HFFc6 (cell line): Measurements from ENCODE around the gene LMBR1L. TPM values are rescaled to one million over a fixed set of nuclear protein-coding genes. Genes with fewer than 3 reads are reported as not detected.
A peak's percentile ranks its signal among the peaks of the same experiment; 100 is the strongest.
"Not testable (repeated sequence)": the region's sequence is repeated elsewhere in the genome, so short reads cannot be mapped to it uniquely, and the experiment has no call there.

Experiments used
- DNase-seq: peaks from one replicate; pipeline ENCODE4 v3.0.0-alpha.2; 2018
- H3K27ac Mint-ChIP-seq: 2 replicates; pipeline ENCODE4 v1.8.0; 2020; ENCODE audit warnings: mild to moderate bottlenecking, mixed read lengths
- H3K27me3 Mint-ChIP-seq: 2 replicates; pipeline ENCODE4 v1.8.0; 2021; ENCODE audit warnings: mild to moderate bottlenecking, moderate library complexity, mixed read lengths; ENCODE audit not compliant: insufficient read depth
- H3K36me3 Mint-ChIP-seq: 2 replicates; pipeline ENCODE4 v1.8.0; 2021; ENCODE audit warnings: low read depth, mixed read lengths
- H3K4me1 Mint-ChIP-seq: 2 replicates; pipeline ENCODE4 v1.8.0; 2020; ENCODE audit warnings: low read depth, mixed read lengths
- H3K4me3 Mint-ChIP-seq: 2 replicates; pipeline ENCODE4 v1.8.0; 2020; ENCODE audit warnings: mild to moderate bottlenecking, moderate library complexity, mixed read lengths
- H3K9me3 Mint-ChIP-seq: 2 replicates; pipeline ENCODE4 v1.8.0; 2020; ENCODE audit warnings: mild to moderate bottlenecking, mixed read lengths
- total RNA-seq, 6 experiments: library from RNA; stranded (reverse); fragmentation: NEBNext Ultra II Directional; extraction: Animal tissue kit (Norgen Biotek cat#: 25700); gene quantifications; 2 replicates in 1 of 6; 3 replicates in 5 of 6; pipeline ENCODE4 v1.2.3, GENCODE V29; 2021
- TF ChIP-seq, protein P1 (sequence below): fragments of 200-600 bp; sonication (generic); IDR thresholded peaks from 2 replicates; pipeline ENCODE4 v1.5.0; 2021; ENCODE audit warnings: antibody characterized with exemption, mild to moderate bottlenecking

Gene LMBR1L
- total RNA-seq, 6 experiments from 2014 or later: 23.0 to 31.0 (median 26.2) TPM

- Mint-ChIP-seq H3K4me3 (peak overlapping the region; percentile 99), H3K9me3 (peaks cover 8% of the 10 kb centered on the region; the same call in 1 of the 2 replicates), H3K36me3 (peaks cover 38% of the 10 kb centered on the region), H3K27ac (peak overlapping the region; percentile 100), H3K4me1 (peaks cover 36% of the 10 kb centered on the region), H3K27me3 (peaks cover 15% of the 10 kb centered on the region)
- no peak for DNase-seq
- TF ChIP-seq, protein P1, sequence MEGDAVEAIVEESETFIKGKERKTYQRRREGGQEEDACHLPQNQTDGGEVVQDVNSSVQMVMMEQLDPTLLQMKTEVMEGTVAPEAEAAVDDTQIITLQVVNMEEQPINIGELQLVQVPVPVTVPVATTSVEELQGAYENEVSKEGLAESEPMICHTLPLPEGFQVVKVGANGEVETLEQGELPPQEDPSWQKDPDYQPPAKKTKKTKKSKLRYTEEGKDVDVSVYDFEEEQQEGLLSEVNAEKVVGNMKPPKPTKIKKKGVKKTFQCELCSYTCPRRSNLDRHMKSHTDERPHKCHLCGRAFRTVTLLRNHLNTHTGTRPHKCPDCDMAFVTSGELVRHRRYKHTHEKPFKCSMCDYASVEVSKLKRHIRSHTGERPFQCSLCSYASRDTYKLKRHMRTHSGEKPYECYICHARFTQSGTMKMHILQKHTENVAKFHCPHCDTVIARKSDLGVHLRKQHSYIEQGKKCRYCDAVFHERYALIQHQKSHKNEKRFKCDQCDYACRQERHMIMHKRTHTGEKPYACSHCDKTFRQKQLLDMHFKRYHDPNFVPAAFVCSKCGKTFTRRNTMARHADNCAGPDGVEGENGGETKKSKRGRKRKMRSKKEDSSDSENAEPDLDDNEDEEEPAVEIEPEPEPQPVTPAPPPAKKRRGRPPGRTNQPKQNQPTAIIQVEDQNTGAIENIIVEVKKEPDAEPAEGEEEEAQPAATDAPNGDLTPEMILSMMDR: no peak
These were observed 18.9 kb upstream of the LMBR1L start for GRCh38 chr12:49129332-49130150.

- H3K27me3 Mint-ChIP-seq: peaks cover 15% of the 10 kb centered on the region
- not testable (repeated sequence) for H3K4me3 Mint-ChIP-seq, H3K9me3 Mint-ChIP-seq, DNase-seq
- peaks cover 28% of the 10 kb centered on the region for H3K4me1 Mint-ChIP-seq
- H3K36me3 Mint-ChIP-seq: peaks cover 38% of the 10 kb centered on the region
- H3K27ac Mint-ChIP-seq: peak overlapping the region; percentile 34
These were observed 17.3 kb upstream of the LMBR1L start for GRCh38 chr12:49127971-49128370.

GRCh38 chr12:49126852-49127763 is 16.5 kb upstream of the LMBR1L start:
- Mint-ChIP-seq H3K9me3 (peaks cover 8% of the 10 kb centered on the region; the same call in 1 of the 2 replicates), H3K4me1 (peaks cover 19% of the 10 kb centered on the region), H3K4me3 (peak overlapping the region; percentile 35; the same call in 1 of the 2 replicates), H3K36me3 (peaks cover 38% of the 10 kb centered on the region), H3K27me3 (peaks cover 15% of the 10 kb centered on the region), H3K27ac (peak overlapping the region; percentile 34)
- no peak for DNase-seq
- TF ChIP-seq, protein P1: no peak

DNA sequence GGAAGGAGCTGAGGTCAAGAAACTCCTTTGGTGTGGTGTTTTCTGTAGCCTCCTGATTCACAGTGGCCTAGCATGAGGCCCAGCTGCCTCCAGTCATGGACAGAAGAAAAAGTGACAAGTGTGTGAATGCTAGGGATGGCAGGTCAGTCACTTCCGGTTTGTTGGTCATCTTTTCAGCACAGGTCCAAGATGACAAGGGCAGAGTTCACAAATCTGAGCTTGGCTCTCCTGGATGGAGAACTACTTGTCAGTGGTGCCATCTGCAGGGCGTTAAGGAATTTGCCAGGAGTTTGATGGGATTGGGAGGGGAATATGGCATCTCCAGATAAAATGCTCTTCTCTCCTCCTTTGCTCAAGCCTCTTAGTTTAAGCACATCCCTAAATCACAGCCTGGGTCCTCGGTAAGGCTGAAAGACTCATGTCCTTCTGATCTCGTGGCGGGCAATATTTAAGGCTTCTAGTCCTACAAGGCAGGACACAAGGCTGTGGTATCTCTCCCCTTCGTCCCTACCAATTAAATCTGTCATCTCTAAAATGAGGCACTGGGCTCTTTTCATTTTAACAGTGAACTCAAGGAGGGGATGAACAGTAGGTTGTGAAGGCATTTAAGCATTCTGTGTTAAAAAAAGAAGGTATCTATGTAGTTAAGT is 10.5 kb upstream of the LMBR1L start:
- H3K4me3 Mint-ChIP-seq: no peak overlapping the region
- TF ChIP-seq, protein P1: peak; percentile 78
- peaks cover 8% of the 10 kb centered on the region; the same call in 1 of the 2 replicates for H3K4me1 Mint-ChIP-seq
- no peaks in the 10 kb centered on the region for H3K36me3 Mint-ChIP-seq
- H3K27ac Mint-ChIP-seq: no peak overlapping the region
- DNase-seq: peak; percentile 59
- H3K27me3 Mint-ChIP-seq: peaks cover 2% of the 10 kb centered on the region; the same call in 1 of the 2 replicates
- H3K9me3 Mint-ChIP-seq: no peaks in the 10 kb centered on the region

DNA sequence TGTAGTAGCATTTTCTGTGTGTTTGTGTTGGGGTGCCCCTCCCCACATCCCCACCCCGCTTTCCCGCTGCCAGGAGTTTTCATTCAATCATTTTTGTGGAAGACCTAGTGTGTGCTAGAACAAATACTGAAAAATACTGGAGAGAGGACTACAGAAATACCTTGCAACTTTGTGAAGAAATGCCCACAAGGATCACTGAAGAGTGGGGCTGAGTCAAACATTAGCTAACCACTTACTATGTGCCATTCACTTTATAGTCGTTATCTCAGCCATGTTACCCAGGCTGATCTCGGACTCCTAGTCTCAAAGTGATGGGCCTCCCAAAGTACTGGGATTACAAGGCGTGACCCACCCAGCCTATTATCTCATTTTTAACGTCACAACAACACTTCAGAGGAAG is 559 bp upstream of the LMBR1L start:
- DNase-seq: no peak
- TF ChIP-seq, protein P1: no peak

More for the DNA sequence above, 559 bp upstream of the LMBR1L start:
- peaks cover 28% of the 10 kb centered on the region for H3K4me1 Mint-ChIP-seq
- peaks cover 9% of the 10 kb centered on the region for H3K27me3 Mint-ChIP-seq
- peak overlapping the region; percentile 96 for H3K4me3 Mint-ChIP-seq
- no peaks in the 10 kb centered on the region for H3K9me3 Mint-ChIP-seq
- H3K36me3 Mint-ChIP-seq: no peaks in the 10 kb centered on the region
- peak overlapping the region; percentile 83 for H3K27ac Mint-ChIP-seq
